GM12865 (cell line): Measurements from ENCODE around the gene FANCF.

ENCODE experiments used
- DNase-seq: peaks from one replicate; pipeline ENCODE4 v3.0.0; 2010; ENCODE audit warnings: low read depth
- H3K4me3 ChIP-seq: 2 replicates; pipeline ENCODE4 v1.5.1; 2011; ENCODE audit warnings: mild to moderate bottlenecking, low read depth, low read length, control low read depth
- TF ChIP-seq, protein P1 (sequence below): IDR thresholded peaks from 2 replicates; pipeline ENCODE4 v1.5.1; 2011; ENCODE audit warnings: low read length, control low read depth, low read depth, inconsistent platforms; ENCODE audit not compliant: insufficient read depth; ENCODE audit errors: missing control alignments

Gene FANCF

DNA sequence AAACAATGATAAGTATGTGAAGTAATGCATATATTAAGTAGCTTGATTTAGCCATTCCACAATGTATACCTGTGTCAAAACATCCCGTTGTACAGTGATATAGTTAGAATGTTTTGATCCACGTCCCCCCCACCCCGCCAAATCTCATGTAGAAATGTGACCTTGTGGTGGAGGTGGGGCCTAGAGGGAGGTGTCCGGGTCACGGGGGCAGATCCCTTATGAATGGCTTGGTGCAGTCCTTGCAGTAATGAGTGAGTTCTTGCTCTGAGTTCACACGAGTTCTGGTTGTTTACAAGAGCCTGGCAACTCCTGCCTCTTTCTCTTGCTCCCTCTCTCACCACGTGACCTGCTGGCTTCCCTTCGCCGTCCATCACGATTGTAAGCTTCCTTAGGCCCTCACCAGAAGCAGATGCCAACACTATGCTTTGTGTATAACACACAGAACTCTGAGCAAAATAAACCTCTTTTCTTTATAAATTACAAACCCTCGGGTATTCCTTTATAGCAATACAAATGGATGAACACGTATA, 41.6 kb downstream of the FANCF start:
- DNase-seq, result no peak
- H3K4me3 ChIP-seq, result no peak overlapping the region
- TF ChIP-seq, protein P1, sequence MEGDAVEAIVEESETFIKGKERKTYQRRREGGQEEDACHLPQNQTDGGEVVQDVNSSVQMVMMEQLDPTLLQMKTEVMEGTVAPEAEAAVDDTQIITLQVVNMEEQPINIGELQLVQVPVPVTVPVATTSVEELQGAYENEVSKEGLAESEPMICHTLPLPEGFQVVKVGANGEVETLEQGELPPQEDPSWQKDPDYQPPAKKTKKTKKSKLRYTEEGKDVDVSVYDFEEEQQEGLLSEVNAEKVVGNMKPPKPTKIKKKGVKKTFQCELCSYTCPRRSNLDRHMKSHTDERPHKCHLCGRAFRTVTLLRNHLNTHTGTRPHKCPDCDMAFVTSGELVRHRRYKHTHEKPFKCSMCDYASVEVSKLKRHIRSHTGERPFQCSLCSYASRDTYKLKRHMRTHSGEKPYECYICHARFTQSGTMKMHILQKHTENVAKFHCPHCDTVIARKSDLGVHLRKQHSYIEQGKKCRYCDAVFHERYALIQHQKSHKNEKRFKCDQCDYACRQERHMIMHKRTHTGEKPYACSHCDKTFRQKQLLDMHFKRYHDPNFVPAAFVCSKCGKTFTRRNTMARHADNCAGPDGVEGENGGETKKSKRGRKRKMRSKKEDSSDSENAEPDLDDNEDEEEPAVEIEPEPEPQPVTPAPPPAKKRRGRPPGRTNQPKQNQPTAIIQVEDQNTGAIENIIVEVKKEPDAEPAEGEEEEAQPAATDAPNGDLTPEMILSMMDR, result no peak

DNA sequence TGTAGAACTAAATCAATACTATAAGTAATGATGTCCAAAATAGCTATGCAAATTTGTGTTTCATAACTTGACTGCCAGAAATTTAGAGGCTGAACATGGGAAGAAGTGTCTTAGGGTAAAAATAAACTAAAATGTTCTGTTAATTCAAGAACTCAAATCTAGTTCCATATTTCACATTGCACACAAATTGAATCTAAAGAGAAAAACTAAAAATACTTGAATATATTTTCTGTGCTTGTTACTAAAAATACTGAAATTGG, 43.5 kb downstream of the FANCF start:
- DNase-seq, result no peak
- TF ChIP-seq, protein P1, result no peak
- no peak overlapping the region for H3K4me3 ChIP-seq

DNA sequence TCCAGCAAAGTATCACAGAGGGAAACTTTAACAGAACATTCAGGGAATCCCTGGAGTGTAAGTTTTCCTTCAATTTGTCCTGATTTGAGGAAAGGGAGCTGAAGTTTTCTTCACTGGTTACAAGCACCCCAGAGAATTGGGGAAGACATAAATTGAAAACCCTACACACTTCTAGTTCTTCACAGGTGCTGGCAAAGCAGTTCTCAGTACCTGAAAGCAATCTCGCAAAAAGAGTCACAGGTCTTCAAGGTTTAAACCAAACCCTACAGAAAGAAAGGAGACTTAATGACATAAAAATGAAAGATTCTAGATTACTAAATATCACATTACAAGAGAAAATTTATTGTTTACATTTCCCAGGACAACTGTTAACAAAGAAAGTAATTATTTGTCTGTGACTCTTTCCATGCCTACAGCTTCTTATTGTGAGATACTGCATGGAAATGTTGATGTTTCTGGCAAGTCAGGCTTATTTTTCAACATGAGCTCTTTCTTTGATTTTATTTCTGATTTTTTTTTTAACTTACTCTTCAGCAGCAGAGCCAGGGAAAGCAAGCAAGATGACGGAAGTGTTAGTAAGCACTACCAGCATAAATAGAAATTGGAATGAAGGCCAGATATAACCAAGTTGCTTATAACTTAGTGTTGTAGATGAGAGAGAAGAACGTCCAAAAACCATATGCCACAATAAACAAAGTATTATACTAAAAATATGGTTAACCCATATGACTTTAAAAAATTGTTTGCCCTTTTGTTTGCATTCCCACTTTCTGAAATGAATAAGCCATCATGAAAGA, 44.1 kb downstream of the FANCF start:
- DNase-seq, result no peak
- H3K4me3 ChIP-seq, result no peak overlapping the region
- TF ChIP-seq, protein P1, result no peak

DNA sequence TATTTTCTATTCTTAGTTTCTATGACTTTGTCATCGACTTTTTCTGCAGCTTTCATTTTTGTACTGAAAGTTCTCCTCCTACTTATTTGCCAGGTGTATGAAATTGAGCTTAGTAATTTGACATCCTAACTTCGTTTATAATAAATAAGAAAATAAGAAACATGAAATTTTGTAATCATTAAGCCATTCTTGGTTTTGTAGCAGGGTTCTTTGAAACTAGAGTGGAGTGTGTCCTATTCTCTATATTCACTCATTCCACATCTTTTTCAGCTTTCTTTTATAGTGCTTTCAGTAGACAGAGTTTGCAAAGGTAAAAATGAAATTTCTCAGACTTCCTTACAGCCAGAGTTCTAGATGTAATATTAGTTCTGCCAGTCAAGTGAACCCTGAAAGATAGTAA, 47.8 kb downstream of the FANCF start:
- no peak overlapping the region for H3K4me3 ChIP-seq
- no peak for DNase-seq
- TF ChIP-seq, protein P1, result no peak
